PC-9 (cell line): ENCODE data around the gene VAV3.

Experiments
- CTCF ChIP-seq: fragments of 200-600 bp; sonication (generic); conservative IDR thresholded peaks from 2 replicates; pipeline ENCODE4 v1.6.1; 2017; ENCODE audit warnings: mixed run types, antibody characterized with exemption, mild to moderate bottlenecking, moderate library complexity
- EZH2 ChIP-seq: fragments of 200-600 bp; sonication (generic); IDR thresholded peaks from 2 replicates; pipeline ENCODE4 v1.8.0; 2017; ENCODE audit warnings: antibody characterized with exemption, low read depth

DNA sequence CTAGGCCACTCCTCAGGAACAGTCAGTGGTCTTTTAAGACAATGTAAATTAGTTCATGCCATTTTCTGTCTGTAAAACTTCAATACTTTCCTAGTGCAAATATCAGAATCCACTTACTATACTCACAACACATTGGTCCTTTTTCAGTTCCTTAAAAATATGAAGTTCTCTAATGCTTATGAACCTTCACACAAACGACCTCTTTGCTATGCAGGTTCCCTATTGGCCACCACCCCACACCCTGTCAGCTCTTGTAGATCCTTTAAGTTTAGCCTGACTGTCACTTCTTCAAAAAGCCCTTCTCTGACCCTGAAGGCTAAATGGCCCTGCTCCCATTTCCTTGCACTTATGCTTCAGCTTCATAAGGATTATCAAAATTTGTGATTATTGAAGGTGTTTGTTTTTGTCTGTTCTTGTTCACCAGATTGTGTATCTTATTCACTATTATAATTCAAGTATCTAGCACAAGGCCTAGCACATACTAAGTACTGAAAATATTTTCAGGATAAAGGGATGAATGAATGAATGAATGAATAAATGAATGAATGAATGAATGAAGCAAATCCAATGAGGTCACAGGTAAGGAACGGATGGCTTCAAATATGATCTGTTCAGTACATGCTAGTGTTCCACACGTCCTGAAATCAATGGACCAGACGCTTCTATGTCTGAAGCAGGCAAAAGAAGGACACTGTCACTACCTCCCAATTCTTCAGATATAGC, 373.9 kb downstream of the VAV3 start:
- TF ChIP-seq CTCF (no peak), EZH2 (no peak)
